D721Med (cell line): ENCODE data around the gene KDM7A.

Experiments
- DNase-seq: peaks from one replicate; pipeline ENCODE4 v3.0.0; 2011; ENCODE audit warnings: low spot score; ENCODE audit not compliant: insufficient read length
- FAIRE-seq: peaks from 2 replicates; lab custom pipeline; 2011; peaks lifted over from hg19 to GRCh38; lab: Jason Lieb, UNC
- TF ChIP-seq, protein P1 (sequence below): IDR thresholded peaks from 2 replicates; pipeline ENCODE4 v1.5.1; 2012; ENCODE audit warnings: mild to moderate bottlenecking, control low read depth; ENCODE audit not compliant: insufficient read depth; ENCODE audit errors: missing control alignments

Gene KDM7A

DNA sequence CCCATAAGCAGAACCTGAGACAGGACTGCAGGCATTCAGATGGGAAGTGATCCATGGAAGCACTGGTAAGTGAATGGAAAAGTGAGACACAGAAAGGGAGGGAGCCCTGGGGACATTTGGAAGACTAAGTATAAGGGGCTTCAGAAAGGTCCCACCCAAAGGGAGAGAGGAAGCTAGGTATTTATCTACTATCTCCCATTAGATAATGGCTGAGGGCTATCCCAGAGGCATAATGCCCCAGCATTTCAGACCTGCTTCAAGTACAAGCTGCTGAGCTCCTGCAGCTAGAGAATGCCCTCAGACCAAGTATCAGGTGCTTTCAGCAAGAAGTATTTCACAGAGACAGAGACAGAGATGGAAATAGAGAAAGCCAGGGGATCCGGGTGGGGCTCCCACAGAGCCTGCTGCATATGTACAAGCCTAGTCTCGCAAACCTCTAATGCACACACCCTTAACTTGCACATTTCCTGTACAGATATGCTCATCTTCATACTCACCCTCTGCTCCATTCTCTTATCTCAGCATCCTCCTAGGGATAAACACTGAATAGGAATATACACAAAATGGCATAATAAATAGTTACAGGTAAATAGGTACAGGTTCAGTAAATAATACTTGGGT, 20.2 kb downstream of the KDM7A start:
- FAIRE-seq: no peak

DNA sequence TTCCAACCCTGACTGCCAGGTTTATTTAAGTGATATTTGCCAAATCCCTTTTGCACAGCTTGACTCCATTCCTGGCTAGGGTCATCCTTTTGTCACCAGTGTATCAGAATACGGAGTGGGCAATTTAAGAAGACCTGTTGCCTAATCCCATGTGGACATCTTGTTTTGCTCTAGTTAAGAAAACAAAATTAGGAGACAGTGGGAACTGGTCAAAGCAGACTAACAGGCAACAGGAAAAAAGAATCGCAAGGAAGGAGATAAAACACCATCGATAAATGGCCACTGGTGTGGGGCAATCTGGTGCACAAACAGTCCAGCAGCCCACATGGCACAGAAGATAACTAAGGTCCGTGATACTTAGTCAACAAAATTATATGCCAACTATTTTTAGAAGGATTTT, 21.4 kb downstream of the KDM7A start:
- FAIRE-seq: no peak

More for the DNA sequence above, 20.2 kb downstream of the KDM7A start:
- TF ChIP-seq, protein P1, sequence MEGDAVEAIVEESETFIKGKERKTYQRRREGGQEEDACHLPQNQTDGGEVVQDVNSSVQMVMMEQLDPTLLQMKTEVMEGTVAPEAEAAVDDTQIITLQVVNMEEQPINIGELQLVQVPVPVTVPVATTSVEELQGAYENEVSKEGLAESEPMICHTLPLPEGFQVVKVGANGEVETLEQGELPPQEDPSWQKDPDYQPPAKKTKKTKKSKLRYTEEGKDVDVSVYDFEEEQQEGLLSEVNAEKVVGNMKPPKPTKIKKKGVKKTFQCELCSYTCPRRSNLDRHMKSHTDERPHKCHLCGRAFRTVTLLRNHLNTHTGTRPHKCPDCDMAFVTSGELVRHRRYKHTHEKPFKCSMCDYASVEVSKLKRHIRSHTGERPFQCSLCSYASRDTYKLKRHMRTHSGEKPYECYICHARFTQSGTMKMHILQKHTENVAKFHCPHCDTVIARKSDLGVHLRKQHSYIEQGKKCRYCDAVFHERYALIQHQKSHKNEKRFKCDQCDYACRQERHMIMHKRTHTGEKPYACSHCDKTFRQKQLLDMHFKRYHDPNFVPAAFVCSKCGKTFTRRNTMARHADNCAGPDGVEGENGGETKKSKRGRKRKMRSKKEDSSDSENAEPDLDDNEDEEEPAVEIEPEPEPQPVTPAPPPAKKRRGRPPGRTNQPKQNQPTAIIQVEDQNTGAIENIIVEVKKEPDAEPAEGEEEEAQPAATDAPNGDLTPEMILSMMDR: no peak
- no peak for DNase-seq

DNA sequence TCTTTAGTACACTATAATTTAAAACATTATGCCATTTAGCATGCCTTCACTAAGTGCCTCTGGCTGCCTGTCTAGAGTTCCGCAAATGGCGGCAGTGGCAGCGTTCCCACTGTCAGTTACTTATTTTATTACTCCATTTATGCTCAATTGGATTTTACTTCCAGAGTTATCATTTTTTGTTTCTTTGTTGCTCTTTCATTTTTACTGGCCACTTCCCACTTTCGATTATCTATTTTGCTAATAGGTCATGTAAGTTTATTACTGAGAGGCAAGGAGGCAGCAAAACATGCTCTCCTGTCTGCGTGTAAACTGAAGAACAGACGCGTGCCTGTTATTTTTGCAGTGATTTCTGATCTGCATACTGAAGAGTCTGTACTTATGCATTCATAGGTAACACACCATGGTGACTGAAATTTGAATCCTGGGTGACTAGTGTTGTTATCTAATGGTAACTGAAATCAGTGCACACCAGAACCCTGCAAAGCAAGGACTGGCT, 23.1 kb downstream of the KDM7A start:
- DNase-seq (no peak), FAIRE-seq (no peak)
- TF ChIP-seq, protein P1: no peak

More for the DNA sequence above, 21.4 kb downstream of the KDM7A start:
- no peak for DNase-seq
- TF ChIP-seq, protein P1: no peak

DNA sequence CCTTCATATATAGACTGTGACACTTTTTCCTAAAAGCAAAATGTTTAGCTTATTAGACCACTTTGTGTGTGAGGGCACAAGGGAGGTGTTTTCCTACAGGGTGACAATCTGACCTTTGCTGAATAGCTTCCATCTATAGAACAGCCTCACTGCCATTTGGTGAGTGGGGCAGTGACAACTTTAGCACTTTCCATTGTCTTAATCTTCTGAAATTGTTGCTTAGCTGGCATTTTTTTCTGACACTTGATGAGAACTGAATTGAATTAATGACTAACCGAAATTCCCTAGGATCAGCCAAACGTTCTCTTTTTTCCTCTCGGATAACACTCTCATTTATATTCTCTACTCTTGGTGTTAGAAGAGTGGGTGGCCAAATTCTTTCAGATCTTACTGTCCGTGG, 30.2 kb downstream of the KDM7A start:
- TF ChIP-seq, protein P1: no peak
- no peak for FAIRE-seq
- no peak for DNase-seq

DNA sequence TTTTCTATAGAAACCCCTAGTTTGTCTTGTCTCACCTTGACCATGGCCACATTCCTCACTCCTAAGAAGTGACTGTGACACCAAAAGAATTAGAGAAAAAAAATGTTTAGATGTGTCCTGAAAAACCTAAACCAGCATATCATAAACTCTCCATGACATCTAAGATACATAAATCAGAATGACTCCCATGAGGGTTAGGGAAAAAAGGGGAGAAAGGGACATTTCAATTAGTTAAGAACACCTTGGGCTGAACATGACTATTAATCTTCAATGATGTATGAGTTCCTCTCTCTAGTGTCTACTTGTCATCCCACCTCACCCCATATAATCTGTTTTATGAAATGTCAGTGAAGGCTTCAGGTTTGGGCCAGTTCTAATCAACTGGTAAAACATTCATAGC, 31.1 kb downstream of the KDM7A start:
- TF ChIP-seq, protein P1: no peak
- DNase-seq (no peak), FAIRE-seq (no peak)

DNA sequence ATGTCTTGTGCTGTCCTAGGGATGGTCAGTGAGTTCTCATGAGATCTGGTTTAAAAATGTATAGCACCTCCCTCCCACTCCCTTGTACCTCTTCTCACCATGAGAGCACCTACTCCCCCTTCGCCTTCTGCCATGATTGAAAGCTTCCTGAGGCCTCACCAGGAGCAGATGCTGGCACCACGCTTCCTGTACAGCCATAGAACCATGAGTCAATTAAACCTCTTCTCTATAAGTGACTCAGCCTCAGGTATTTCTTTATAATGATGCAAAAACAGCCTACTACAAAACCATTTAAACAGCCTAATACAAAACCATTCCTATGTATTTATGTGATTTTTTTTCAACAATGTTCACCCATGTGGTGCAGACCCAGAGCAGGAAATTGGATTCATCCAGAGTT, 32.0 kb downstream of the KDM7A start:
- DNase-seq (no peak), FAIRE-seq (no peak)
- TF ChIP-seq, protein P1: no peak

DNA sequence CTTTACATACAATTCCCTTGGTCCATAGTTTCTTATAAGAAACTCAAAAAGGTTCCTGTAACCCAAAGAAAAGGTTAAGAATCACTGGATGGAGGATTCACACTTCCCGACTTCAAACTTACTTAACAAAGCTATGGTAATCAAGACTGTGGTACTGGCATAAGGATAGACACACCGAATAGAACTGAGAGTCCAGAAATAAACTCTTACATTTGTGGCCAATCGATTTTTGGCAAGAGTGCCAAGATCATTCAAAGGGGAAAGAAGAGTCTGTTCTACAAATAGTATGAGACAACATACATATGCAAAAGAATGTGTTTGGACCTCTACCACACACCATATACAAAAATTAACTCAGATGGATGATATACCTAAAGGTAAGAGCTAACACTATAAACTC, 32.8 kb downstream of the KDM7A start:
- FAIRE-seq (peak; percentile 32), DNase-seq (no peak)
- TF ChIP-seq, protein P1: no peak
